SK-N-SH (cell line): ENCODE results near the gene PHAF1.

ENCODE experiments used
- CTCF ChIP-seq: fragments of 200-600 bp; sonication (generic); IDR thresholded peaks from 2 replicates; pipeline ENCODE4 v1.6.1; 2017; ENCODE audit warnings: antibody characterized with exemption, mild to moderate bottlenecking, moderate library complexity
- ELF1 ChIP-seq: IDR thresholded peaks from 2 replicates; pipeline ENCODE4 v1.4.0; 2012
- EZH2phosphoT487 ChIP-seq: fragments of 200-600 bp; sonication (generic); IDR thresholded peaks from 2 replicates; pipeline ENCODE4 v1.6.1; 2017; ENCODE audit warnings: low read depth, mixed run types, mild to moderate bottlenecking, antibody characterized with exemption, moderate library complexity, borderline replicate concordance
- FOXM1 ChIP-seq: IDR thresholded peaks from 2 replicates; pipeline ENCODE4 v1.4.0; 2012; ENCODE audit warnings: low read depth, mild to moderate bottlenecking
- IRF3 ChIP-seq: fragments of 150-350 bp; IDR thresholded peaks from 2 replicates; pipeline ENCODE4 v1.6.1; 2016; ENCODE audit warnings: mild to moderate bottlenecking, low read depth, low read length
- RCOR1 ChIP-seq: fragments of 150-350 bp; IDR thresholded peaks from 2 replicates; pipeline ENCODE4 v1.6.1; 2017; ENCODE audit warnings: antibody characterized with exemption, low read length
- REST ChIP-seq: IDR thresholded peaks from 2 replicates; pipeline ENCODE4 v1.6.1; 2012; ENCODE audit warnings: mild to moderate bottlenecking, low read depth, low read length, moderate library complexity
- SMC3 ChIP-seq: IDR thresholded peaks from 2 replicates; pipeline ENCODE4 v1.6.1; 2012; ENCODE audit warnings: low read depth, low read length, improper control_type of control experiment
- USF2 ChIP-seq: fragments of 150-350 bp; IDR thresholded peaks from 2 replicates; pipeline ENCODE4 v1.6.1; 2017; ENCODE audit warnings: antibody characterized with exemption, low read length, low read depth, borderline replicate concordance
- YY1 ChIP-seq: IDR thresholded peaks from 2 replicates; pipeline ENCODE4 v1.4.0; 2012; ENCODE audit warnings: low read depth, mild to moderate bottlenecking

GRCh38 chr16:67068212-67068753 is 41.5 kb upstream of the PHAF1 start:
- TF ChIP-seq CTCF (no peak), USF2 (no peak), RCOR1 (no peak), IRF3 (no peak), SMC3 (no peak), ELF1 (no peak), FOXM1 (no peak), REST (no peak), YY1 (no peak), EZH2phosphoT487 (no peak)
